Stimulated activated CD8-positive, alpha-beta memory T cell treated with anti-CD3 and anti-CD28 coated beads, Interleukin-7, amount 100 ng/mL, for 48 hours (primary cell): ENCODE data around the gene TMEM63B.
"Not testable (repeated sequence)": the region's sequence is repeated elsewhere in the genome, so short reads cannot be mapped to it uniquely, and the experiment has no call there.

Experiments used
- DNase-seq, 2 donors: peaks; one replicate each; pipeline ENCODE4 v3.0.0-alpha.2; 2020; ENCODE audit warnings: low read depth in 1 of 2; ENCODE audit errors: extremely low read depth in 1 of 2

Gene TMEM63B

GRCh38 chr6:44094403-44095242, 32.7 kb upstream of the TMEM63B start:
- no peak for DNase-seq

- DNase-seq: not testable (repeated sequence)
These were observed 32.1 kb upstream of the TMEM63B start for GRCh38 chr6:44095243-44095623.

- peak; percentile 47 to 52 for DNase-seq
These were observed 30.7 kb upstream of the TMEM63B start for GRCh38 chr6:44096612-44097011.

- DNase-seq: no peak
These were observed 29.5 kb upstream of the TMEM63B start for GRCh38 chr6:44097782-44098317.

- DNase-seq: no peak
These were observed 28.2 kb upstream of the TMEM63B start for GRCh38 chr6:44099192-44099591.

- no peak for DNase-seq
These were observed 27.2 kb upstream of the TMEM63B start for GRCh38 chr6:44100088-44100550.

GRCh38 chr6:44101832-44102231, 25.5 kb upstream of the TMEM63B start:
- no peak for DNase-seq

GRCh38 chr6:44102527-44102926, 24.8 kb upstream of the TMEM63B start:
- DNase-seq: no peak

- no peak for DNase-seq
These were observed 22.8 kb upstream of the TMEM63B start for GRCh38 chr6:44104481-44105021.

- DNase-seq: no peak
These were observed 22.2 kb upstream of the TMEM63B start for GRCh38 chr6:44105146-44105545.

- no peak for DNase-seq
These were observed 21.2 kb upstream of the TMEM63B start for GRCh38 chr6:44105993-44106740.

- DNase-seq: no peak
These were observed 20.3 kb upstream of the TMEM63B start for GRCh38 chr6:44107017-44107416.

- no peak for DNase-seq
These were observed 18.9 kb upstream of the TMEM63B start for GRCh38 chr6:44108471-44108870.

- no peak for DNase-seq
These were observed 18.1 kb upstream of the TMEM63B start for GRCh38 chr6:44109212-44109611.

GRCh38 chr6:44110005-44110676, 17.2 kb upstream of the TMEM63B start:
- DNase-seq: no peak

- no peak for DNase-seq
These were observed 16.4 kb upstream of the TMEM63B start for GRCh38 chr6:44110966-44111365.

GRCh38 chr6:44111434-44112417, 15.6 kb upstream of the TMEM63B start:
- DNase-seq: no peak

- no peak for DNase-seq
These were observed 13.9 kb upstream of the TMEM63B start for GRCh38 chr6:44113414-44113813.

- DNase-seq: no peak
These were observed 11.5 kb upstream of the TMEM63B start for GRCh38 chr6:44115866-44116265.
